PFSK-1 (cell line): ENCODE measurements around the gene POP5.

ENCODE experiments used
- FOXP2 ChIP-seq: optimal IDR thresholded peaks from 2 replicates; pipeline ENCODE3; 2011; ENCODE audit warnings: borderline replicate concordance, control low read depth, inconsistent platforms; ENCODE audit not compliant: insufficient read depth; ENCODE audit errors: extremely low read length, extremely low read depth
- POLR2AphosphoS5 ChIP-seq: IDR thresholded peaks from 2 replicates; pipeline ENCODE4 v1.6.1; 2012; ENCODE audit warnings: low read depth, mild to moderate bottlenecking, control low read depth, low read length, moderate library complexity
- REST ChIP-seq, 2 experiments: IDR thresholded peaks; 2 replicates each; pipeline versions ENCODE4 v1.6.1 to v1.8.0; 2011 to 2012; ENCODE audit warnings: low read depth in 2 of 2, low read length in 2 of 2, control low read depth in 1 of 2, inconsistent platforms in 1 of 2, mild to moderate bottlenecking in 1 of 2, moderate library complexity in 1 of 2; ENCODE audit not compliant: insufficient read depth in 1 of 2
- SIN3A ChIP-seq: IDR thresholded peaks from 2 replicates; pipeline ENCODE4 v1.6.1; 2012; ENCODE audit warnings: mild to moderate bottlenecking, low read length, moderate library complexity, borderline replicate concordance; ENCODE audit not compliant: insufficient read depth
- TAF1 ChIP-seq: IDR thresholded peaks from 2 replicates; pipeline ENCODE4 v1.6.1; 2012; ENCODE audit warnings: low read length, control low read depth, borderline replicate concordance; ENCODE audit not compliant: insufficient read depth

POP5 gene

GRCh38 chr12:120573560-120573959, 7.6 kb downstream of the POP5 start:
- TF ChIP-seq POLR2AphosphoS5 (no peak), SIN3A (no peak), FOXP2 (no peak), TAF1 (no peak), REST (IDR thresholded peaks at IDR 0.05; ENCODE audit: insufficient read depth in 1 of 2, low read depth in 2 of 2, low read length in 2 of 2) (no peak)

GRCh38 chr12:120571299-120571698, 9.9 kb downstream of the POP5 start:
- TF ChIP-seq REST (IDR thresholded peaks at IDR 0.05; ENCODE audit: insufficient read depth in 1 of 2, low read depth in 2 of 2, low read length in 2 of 2) (no peak), FOXP2 (no peak), SIN3A (no peak), POLR2AphosphoS5 (no peak), TAF1 (no peak)

GRCh38 chr12:120563495-120563894, 17.7 kb downstream of the POP5 start:
- TF ChIP-seq POLR2AphosphoS5: no peak
- TF ChIP-seq REST (IDR thresholded peaks at IDR 0.05; ENCODE audit: insufficient read depth in 1 of 2, low read depth in 2 of 2, low read length in 2 of 2): no peak
- no peak for TF ChIP-seq SIN3A
- TF ChIP-seq TAF1: no peak
- no peak for TF ChIP-seq FOXP2

GRCh38 chr12:120562906-120563305, 18.3 kb downstream of the POP5 start:
- TF ChIP-seq FOXP2 (no peak), REST (IDR thresholded peaks at IDR 0.05; ENCODE audit: insufficient read depth in 1 of 2, low read depth in 2 of 2, low read length in 2 of 2) (no peak), SIN3A (no peak), TAF1 (no peak), POLR2AphosphoS5 (no peak)

GRCh38 chr12:120557589-120557988, 23.6 kb downstream of the POP5 start:
- TF ChIP-seq TAF1: no peak
- no peak for TF ChIP-seq FOXP2
- TF ChIP-seq REST (IDR thresholded peaks at IDR 0.05; ENCODE audit: insufficient read depth in 1 of 2, low read depth in 2 of 2, low read length in 2 of 2): no peak
- no peak for TF ChIP-seq POLR2AphosphoS5
- no peak for TF ChIP-seq SIN3A
